Heart left ventricle (tissue), 13 donors: ENCODE measurements around the gene SPON2.

Source experiments
- CTCF ChIP-seq, 12 donors: fragments of 200-600 bp; sonication (generic) in 4 of 12; IDR thresholded peaks; one replicate each; pipeline versions ENCODE4 v1.5.0 to v1.8.0; 2018 to 2022; ENCODE audit warnings: antibody characterized with exemption in 12 of 12, mild to moderate bottlenecking in 5 of 12
- POLR2A ChIP-seq, 2 donors: fragments of 450-650 bp; IDR thresholded peaks; one replicate each; pipeline ENCODE4 v1.6.1; 2017; ENCODE audit warnings: antibody characterized with exemption in 2 of 2, mild to moderate bottlenecking in 2 of 2, moderate library complexity in 2 of 2
- donor health status: ischemic (EF 13 %, LVEDD 7.1; RV severe dilation, severe dysfunction).
- donor health status: DM: no; HTN: yes; CAD: no.
- donor health status: DM: no; HTN: no; CAD: no.
- donor health status: ischemic (EF 25% LVEDD 6.9; RV normal size, moderate dysfunction).
- donor health status: ischemic (EF 25% LVEDD 5.7; RV mildly dilated, moderate dysfunction).
- donor health status: ischemic (EF 35%, LVEDD 5.7; RV mildly dilated, moderate dysfunction).
- donor health status: nonischemic (EF 11% LVEDD 7.7; RV severe dilation, severe dysfunction).
- donor health status: DM: yes; HTN: yes; CAD: no.
- donor health status: PGD.
- donor health status: ischemic (EF 29% LVEDD 5.4; RV normal size, mild dysfunction).
- donor health status: nonischemic (EF 23%, LVEDD 6.1; RV moderate dilation, normal function).

- no peak for TF ChIP-seq POLR2A (IDR thresholded peaks at IDR 0.05)
- no peak for TF ChIP-seq CTCF (IDR thresholded peaks at IDR 0.05)
These were observed 2.7 kb downstream of the SPON2 start for GRCh38 chr4:1169691-1170096.
